Neural cell (in vitro differentiated cells): ENCODE results near the gene IL1RL2. TPM values are rescaled to one million over a fixed set of nuclear protein-coding genes. Genes with fewer than 3 reads are reported as not detected.

Source experiments
- H2AFZ ChIP-seq: fragments of 200-600, 300-800 bp; sonication (generic), shearing (Covaris generic); 2 replicates; pipeline ENCODE4 v1.6.0; 2014; ENCODE audit warnings: low read depth, mild to moderate bottlenecking, antibody characterized with exemption, low read length, moderate library complexity
- H3F3A ChIP-seq: fragments of 200-600 bp; shearing (Covaris generic); 2 replicates; pipeline ENCODE4 v1.6.1; 2016; ENCODE audit warnings: mild to moderate bottlenecking, moderate library complexity, mixed read lengths, antibody characterized with exemption, low read length; ENCODE audit not compliant: insufficient read depth, poor library complexity, severe bottlenecking
- H3K27ac ChIP-seq: fragments of 200-600, 300-800 bp; sonication (generic), shearing (Covaris generic); 2 replicates; pipeline ENCODE4 v1.5.1; 2014; ENCODE audit warnings: mild to moderate bottlenecking, low read length, moderate library complexity
- H3K27me3 ChIP-seq: fragments of 300-800, 200-600 bp; sonication (generic), shearing (Covaris generic); 2 replicates; pipeline ENCODE4 v1.6.0; 2014; ENCODE audit warnings: mild to moderate bottlenecking, low read depth, low read length, moderate library complexity; ENCODE audit not compliant: insufficient read depth
- H3K36me3 ChIP-seq: fragments of 300-800, 200-600 bp; sonication (generic), shearing (Covaris generic); 2 replicates; pipeline ENCODE4 v1.5.1; 2014; ENCODE audit warnings: mild to moderate bottlenecking, antibody characterized with exemption, low read length, moderate library complexity; ENCODE audit not compliant: insufficient read depth
- H3K4me2 ChIP-seq: fragments of 300-800, 200-600 bp; sonication (generic), shearing (Covaris generic); 2 replicates; pipeline ENCODE4 v1.6.0; 2014; ENCODE audit warnings: mild to moderate bottlenecking, low read length
- H3K4me3 ChIP-seq: fragments of 300-800, 200-600 bp; sonication (generic), shearing (Covaris generic); 2 replicates; pipeline ENCODE4 v1.5.1; 2014; ENCODE audit warnings: mild to moderate bottlenecking, low read length, moderate library complexity
- H3K79me2 ChIP-seq: fragments of 200-600 bp; shearing (Covaris generic); replicated peaks from 2 replicates; pipeline ENCODE4 v1.6.0; 2014; ENCODE audit warnings: mild to moderate bottlenecking, low read length, moderate library complexity; ENCODE audit not compliant: insufficient read depth
- H3K9ac ChIP-seq: fragments of 300-800, 200-600 bp; sonication (generic), shearing (Covaris generic); 2 replicates; pipeline ENCODE4 v1.6.1; 2016; ENCODE audit warnings: mild to moderate bottlenecking, low read length, mixed read lengths
- H3K9me2 ChIP-seq: fragments of 200-600 bp; shearing (Covaris generic); 2 replicates; pipeline ENCODE4 v1.6.1; 2016; ENCODE audit warnings: mild to moderate bottlenecking, low read length, mixed read lengths; ENCODE audit not compliant: insufficient read depth
- H3K9me3 ChIP-seq: fragments of 200-600, 300-800 bp; sonication (generic), shearing (Covaris generic); 2 replicates; pipeline ENCODE4 v1.6.1; 2016; ENCODE audit warnings: mild to moderate bottlenecking, mixed run types, low read length, moderate library complexity, mixed read lengths
- H4K20me1 ChIP-seq: fragments of 200-600 bp; shearing (Covaris generic); 2 replicates; pipeline ENCODE4 v1.6.1; 2016; ENCODE audit warnings: mild to moderate bottlenecking, mixed run types; ENCODE audit not compliant: insufficient read depth
- EP300 ChIP-seq: fragments of 450-650 bp; conservative IDR thresholded peaks from 2 replicates; pipeline ENCODE4 v1.6.1; 2014; ENCODE audit warnings: antibody characterized with exemption, mild to moderate bottlenecking, moderate library complexity; ENCODE audit not compliant: poor library complexity, severe bottlenecking
- EZH2 ChIP-seq: fragments of 200-600, 300-800 bp; shearing (Covaris generic), sonication (generic); IDR thresholded peaks from 2 replicates; pipeline ENCODE4 v1.6.1; 2014; ENCODE audit warnings: antibody characterized with exemption, low read length, borderline replicate concordance, mild to moderate bottlenecking; ENCODE audit not compliant: insufficient read depth, poor library complexity, severe bottlenecking
- MXI1 ChIP-seq: fragments of 450-650 bp; conservative IDR thresholded peaks from 2 replicates; pipeline ENCODE4 v1.6.1; 2014; ENCODE audit warnings: antibody characterized with exemption, mild to moderate bottlenecking; ENCODE audit not compliant: poor library complexity, severe bottlenecking
- POLR2AphosphoS5 ChIP-seq: IDR thresholded peaks from 2 replicates; pipeline ENCODE4 v1.6.1; 2012
- RAD21 ChIP-seq: fragments of 450-650 bp; conservative IDR thresholded peaks from 2 replicates; pipeline ENCODE4 v1.6.1; 2014; ENCODE audit warnings: antibody characterized with exemption, mild to moderate bottlenecking, moderate library complexity
- REST ChIP-seq: IDR thresholded peaks from 2 replicates; pipeline ENCODE4 v1.6.1; 2012; ENCODE audit warnings: borderline replicate concordance
- SMC3 ChIP-seq: fragments of 450-650 bp; conservative IDR thresholded peaks from 2 replicates; pipeline ENCODE4 v1.6.1; 2014; ENCODE audit warnings: antibody characterized with exemption, mild to moderate bottlenecking, moderate library complexity; ENCODE audit not compliant: poor library complexity
- TAF1 ChIP-seq: IDR thresholded peaks from 2 replicates; pipeline ENCODE4 v1.6.1; 2012; ENCODE audit warnings: low read depth
- polyA plus RNA-seq: library from polyadenylated mRNA; depleted of rRNA; stranded (reverse); fragments of >200 nt; gene quantifications from 2 replicates; pipeline ENCODE4 v1.2.3, GENCODE V29; 2014
- TF ChIP-seq, protein P1 (sequence below): fragments of 450-650 bp; IDR thresholded peaks from 2 replicates; pipeline ENCODE4 v1.5.1; 2014; ENCODE audit warnings: antibody characterized with exemption, mild to moderate bottlenecking, moderate library complexity; ENCODE audit not compliant: poor library complexity, severe bottlenecking

The IL1RL2 gene
- polyA plus RNA-seq, 1 donor from 2014 or later, result not detected

DNA sequence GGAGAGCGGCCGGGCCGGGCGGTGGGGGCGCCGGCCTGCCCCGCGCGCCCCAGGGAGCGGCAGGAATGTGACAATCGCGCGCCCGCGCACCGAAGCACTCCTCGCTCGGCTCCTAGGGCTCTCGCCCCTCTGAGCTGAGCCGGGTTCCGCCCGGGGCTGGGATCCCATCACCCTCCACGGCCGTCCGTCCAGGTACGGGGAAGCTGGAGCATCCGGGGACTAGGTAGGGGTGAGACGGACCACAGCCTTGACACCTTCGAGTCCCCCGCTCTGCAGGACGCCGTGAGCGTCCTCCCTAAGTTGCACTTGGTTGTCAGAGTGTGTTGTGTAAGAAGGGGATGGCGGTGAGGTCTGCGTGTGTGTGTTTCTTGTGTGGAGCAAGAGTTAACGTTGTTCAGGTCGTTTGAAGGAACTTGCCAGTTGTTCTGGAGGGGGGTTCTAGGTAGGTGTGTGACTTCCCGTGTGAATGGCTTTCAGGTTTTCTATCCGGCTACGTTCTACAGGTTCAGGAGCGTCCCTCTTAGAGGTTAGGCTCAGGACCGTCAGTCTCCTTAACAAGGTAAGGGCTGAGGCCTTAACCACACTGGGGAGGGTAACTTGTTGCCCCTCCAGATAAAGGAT lies 43.9 kb upstream of the IL1RL2 start:
- no peak overlapping the region for H3K27ac ChIP-seq
- H2AFZ ChIP-seq, result no peak overlapping the region
- H3K4me2 ChIP-seq, result no peak overlapping the region
- no peak for TF ChIP-seq SMC3
- TF ChIP-seq RAD21, result no peak
- TF ChIP-seq, protein P1, sequence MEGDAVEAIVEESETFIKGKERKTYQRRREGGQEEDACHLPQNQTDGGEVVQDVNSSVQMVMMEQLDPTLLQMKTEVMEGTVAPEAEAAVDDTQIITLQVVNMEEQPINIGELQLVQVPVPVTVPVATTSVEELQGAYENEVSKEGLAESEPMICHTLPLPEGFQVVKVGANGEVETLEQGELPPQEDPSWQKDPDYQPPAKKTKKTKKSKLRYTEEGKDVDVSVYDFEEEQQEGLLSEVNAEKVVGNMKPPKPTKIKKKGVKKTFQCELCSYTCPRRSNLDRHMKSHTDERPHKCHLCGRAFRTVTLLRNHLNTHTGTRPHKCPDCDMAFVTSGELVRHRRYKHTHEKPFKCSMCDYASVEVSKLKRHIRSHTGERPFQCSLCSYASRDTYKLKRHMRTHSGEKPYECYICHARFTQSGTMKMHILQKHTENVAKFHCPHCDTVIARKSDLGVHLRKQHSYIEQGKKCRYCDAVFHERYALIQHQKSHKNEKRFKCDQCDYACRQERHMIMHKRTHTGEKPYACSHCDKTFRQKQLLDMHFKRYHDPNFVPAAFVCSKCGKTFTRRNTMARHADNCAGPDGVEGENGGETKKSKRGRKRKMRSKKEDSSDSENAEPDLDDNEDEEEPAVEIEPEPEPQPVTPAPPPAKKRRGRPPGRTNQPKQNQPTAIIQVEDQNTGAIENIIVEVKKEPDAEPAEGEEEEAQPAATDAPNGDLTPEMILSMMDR, result no peak
- no peak for TF ChIP-seq EZH2
- no peak for TF ChIP-seq REST
- no peak for TF ChIP-seq POLR2AphosphoS5
- no peak for TF ChIP-seq TAF1
- no peak for TF ChIP-seq MXI1
- no peak for TF ChIP-seq EP300
- H3K27me3 ChIP-seq, result peaks cover 29% of the 10 kb centered on the region
- no peaks in the 10 kb centered on the region for H3K79me2 ChIP-seq
- H3K36me3 ChIP-seq, result no peaks in the 10 kb centered on the region
- no peaks in the 10 kb centered on the region for H3K9me2 ChIP-seq
- H3K9me3 ChIP-seq, result no peaks in the 10 kb centered on the region
- peak overlapping the region; percentile 63 for H3K4me3 ChIP-seq
- no peaks in the 10 kb centered on the region for H3F3A ChIP-seq
- no peak overlapping the region for H3K9ac ChIP-seq
- no peaks in the 10 kb centered on the region for H4K20me1 ChIP-seq

DNA sequence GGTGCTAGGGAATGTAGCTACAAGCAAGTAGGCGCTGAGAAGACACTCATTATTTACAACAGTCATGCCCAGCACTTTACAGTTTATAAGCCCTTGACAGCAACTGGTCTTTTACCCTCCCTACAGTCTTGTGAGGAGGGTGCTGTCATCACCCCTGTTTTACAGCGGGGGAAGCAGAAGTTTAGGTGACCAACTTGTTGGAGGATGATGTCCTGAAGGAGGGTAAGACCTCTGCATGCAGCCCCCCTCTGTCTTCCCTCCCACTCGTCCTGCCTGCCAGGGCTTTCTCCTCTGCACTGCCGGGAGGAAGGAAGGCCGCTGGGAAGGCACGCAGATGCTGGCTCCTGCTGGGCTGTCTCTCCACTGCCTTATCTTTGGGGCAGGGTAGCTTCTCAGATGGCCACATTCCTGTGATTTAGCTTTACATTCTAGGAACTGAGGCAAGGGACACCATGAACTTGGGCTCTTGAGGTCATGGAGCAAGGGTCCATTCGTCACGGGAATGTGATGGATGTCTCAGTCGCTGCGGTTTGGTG lies 43.3 kb upstream of the IL1RL2 start:
- H3K36me3 ChIP-seq, result no peaks in the 10 kb centered on the region
- peaks cover 29% of the 10 kb centered on the region for H3K27me3 ChIP-seq
- H3K9me3 ChIP-seq, result no peaks in the 10 kb centered on the region
- no peak overlapping the region for H3K4me2 ChIP-seq
- no peak overlapping the region for H3K9ac ChIP-seq
- H3K27ac ChIP-seq, result no peak overlapping the region
- no peaks in the 10 kb centered on the region for H3K9me2 ChIP-seq
- TF ChIP-seq EZH2, result no peak
- TF ChIP-seq POLR2AphosphoS5, result no peak
- TF ChIP-seq REST, result no peak
- TF ChIP-seq SMC3, result no peak
- no peak overlapping the region for H2AFZ ChIP-seq
- H3F3A ChIP-seq, result no peaks in the 10 kb centered on the region
- H3K79me2 ChIP-seq, result no peaks in the 10 kb centered on the region
- no peak overlapping the region for H3K4me3 ChIP-seq
- H4K20me1 ChIP-seq, result no peaks in the 10 kb centered on the region
